ENCODE measurements around the gene FXYD2.

GRCh38 chr11:117827521-117828511, 3.3 kb upstream of the FXYD2 start:
- TF ChIP-seq CTCF (conservative IDR thresholded peaks at IDR 0.05) (no peak), ZFX (IDR thresholded peaks at IDR 0.05) (no peak)
